Adipose tissue (tissue), 3 donors: ENCODE measurements around the gene VWA8. TPM values are rescaled to one million over a fixed set of nuclear protein-coding genes. Genes with fewer than 3 reads are reported as not detected.

ENCODE experiments used
- H3K27ac ChIP-seq: one replicate; pipeline ENCODE4 v1.5.1; 2013; ENCODE audit warnings: low read depth, low read length
- WGBS, 3 donors: extraction: QIAGEN DNeasy Blood & Tissue Kit; methylation state at CpG; one replicate each; pipeline ENCODE4 v1.1.7; 2013; 5-methylcytosine and 5-hydroxymethylcytosine counted together
- polyA plus RNA-seq, 3 donors: library from polyadenylated mRNA; stranded (reverse); fragments of 200-250 nt; gene quantifications; one replicate each; pipeline ENCODE4 v1.2.3, GENCODE V29; 2013
- donor health status: healthy with polysubstance abuse.
- donor health status: Bipolar disorder and iron deficiency.
- donor health status: healthy.

VWA8 gene
- polyA plus RNA-seq, 3 donors: 4.5 to 7.7 (median 5.1) TPM

GRCh38 chr13:41568972-41569351, 391.9 kb downstream of the VWA8 start:
- WGBS, 3 donors: 31 to 82% (median 45%) methylated on average over 3 of the region's 3 CpGs
- H3K27ac ChIP-seq: no peak overlapping the region

DNA sequence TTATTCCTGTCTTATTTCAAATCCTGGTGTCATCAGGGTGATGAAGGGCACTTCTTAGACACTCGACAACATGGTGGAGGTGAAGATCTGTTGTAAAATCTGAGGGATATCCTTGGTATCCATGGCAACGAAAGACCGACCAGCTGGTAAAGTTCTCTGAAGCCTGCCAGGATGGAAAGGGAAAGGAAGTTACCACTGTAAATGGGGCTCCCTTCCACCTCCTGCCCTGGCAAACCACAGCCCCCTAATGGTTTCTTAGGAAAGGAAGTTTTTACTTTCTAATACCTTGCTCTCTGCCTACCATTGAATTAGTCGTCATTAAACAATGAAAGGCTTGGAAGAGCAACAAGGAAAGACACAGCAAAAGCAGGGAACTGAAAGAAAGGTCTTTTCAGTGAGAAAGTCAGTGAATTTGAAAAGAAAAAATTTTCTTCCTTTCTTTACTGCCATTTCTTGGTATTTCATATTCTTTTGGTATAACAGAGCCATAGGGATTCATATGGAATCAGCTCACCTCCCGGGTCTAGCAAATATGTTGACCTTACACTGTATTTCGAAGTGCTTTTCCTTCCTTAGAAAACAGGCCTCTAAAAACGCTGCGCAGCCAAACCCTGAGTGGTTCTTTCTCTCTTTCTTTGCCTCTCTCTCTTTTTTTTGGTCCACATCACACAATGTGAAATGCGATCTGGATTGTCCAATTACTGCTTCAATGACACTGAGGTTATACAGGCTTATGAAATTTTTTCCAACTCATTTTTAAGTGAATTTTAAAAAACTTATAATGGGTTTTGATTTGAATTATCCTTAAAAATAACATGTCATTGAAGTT, 392.6 kb downstream of the VWA8 start:
- no peak overlapping the region for H3K27ac ChIP-seq
- WGBS, 3 donors: 64 to 88% (median 68%) methylated on average over 9 of the region's 9 CpGs

GRCh38 chr13:41567363-41567762, 393.5 kb downstream of the VWA8 start:
- no peak overlapping the region for H3K27ac ChIP-seq
- 77 to 83% (median 77%) methylated on average over 2 of the region's 2 CpGs for WGBS, 3 donors

GRCh38 chr13:41565846-41566245, 395.1 kb downstream of the VWA8 start:
- no peak overlapping the region for H3K27ac ChIP-seq
- WGBS, 3 donors: 89 to 90% (median 89%) methylated on average over 6 of the region's 6 CpGs

DNA sequence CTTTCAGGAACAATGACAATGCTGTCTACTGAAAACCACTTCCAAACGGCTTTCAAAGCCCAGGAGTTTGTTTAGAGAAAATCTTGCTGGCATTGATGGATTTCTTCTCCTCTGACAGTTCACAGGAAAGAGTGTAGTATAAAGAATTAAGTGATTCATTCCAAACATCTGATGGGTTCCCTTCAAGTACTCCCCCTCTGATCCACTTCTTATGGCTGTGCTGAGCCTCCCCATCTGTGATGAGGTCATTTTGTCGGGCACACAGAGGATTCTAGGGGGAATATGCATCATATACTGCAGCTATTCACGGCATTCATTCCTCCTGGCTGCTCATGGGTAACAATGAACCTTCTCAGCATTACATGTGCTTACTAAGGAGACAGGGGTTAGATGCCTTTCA, 395.7 kb downstream of the VWA8 start:
- WGBS, 3 donors: 46 to 56% (median 51%) methylated on average over 3 of the region's 3 CpGs
- no peak overlapping the region for H3K27ac ChIP-seq

- 36 to 52% (median 51%) methylated on average over 2 of the region's 2 CpGs for WGBS, 3 donors
Measured at GRCh38 chr13:41563984-41564365, 396.9 kb downstream of the VWA8 start.

DNA sequence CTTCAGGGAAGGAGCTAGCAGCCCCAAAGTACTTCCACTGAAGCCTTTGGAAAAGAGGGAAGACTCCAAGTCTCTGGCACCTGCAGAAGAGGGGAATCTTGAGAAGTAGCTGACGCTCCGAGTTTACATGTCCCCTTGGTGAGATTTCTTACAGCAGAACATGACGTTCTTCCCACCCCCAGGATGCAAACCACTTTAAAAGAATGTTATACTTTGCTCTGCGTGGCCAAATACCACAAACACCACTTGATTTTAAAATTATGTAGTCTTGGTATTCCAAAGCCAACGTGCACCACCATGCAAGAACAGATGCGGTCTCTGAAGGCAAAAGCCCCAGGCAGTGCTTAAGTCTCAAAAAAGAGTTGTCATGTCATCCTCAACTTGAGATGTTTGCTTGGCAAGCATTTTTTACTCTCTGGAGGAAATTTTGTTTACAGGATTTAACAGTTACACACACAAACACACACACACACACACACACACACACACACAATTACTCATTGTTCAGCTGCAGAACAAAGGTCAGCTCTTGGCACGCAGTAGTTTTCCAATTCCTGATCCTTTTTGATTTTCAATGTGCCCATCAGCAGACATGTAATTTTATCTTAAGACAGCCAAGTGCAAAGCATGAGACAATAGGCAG, 397.4 kb downstream of the VWA8 start:
- H3K27ac ChIP-seq: no peak overlapping the region
- WGBS, 3 donors: 66 to 77% (median 74%) methylated on average over 7 of the region's 7 CpGs

More at GRCh38 chr13:41563984-41564365, 396.9 kb downstream of the VWA8 start:
- no peak overlapping the region for H3K27ac ChIP-seq

DNA sequence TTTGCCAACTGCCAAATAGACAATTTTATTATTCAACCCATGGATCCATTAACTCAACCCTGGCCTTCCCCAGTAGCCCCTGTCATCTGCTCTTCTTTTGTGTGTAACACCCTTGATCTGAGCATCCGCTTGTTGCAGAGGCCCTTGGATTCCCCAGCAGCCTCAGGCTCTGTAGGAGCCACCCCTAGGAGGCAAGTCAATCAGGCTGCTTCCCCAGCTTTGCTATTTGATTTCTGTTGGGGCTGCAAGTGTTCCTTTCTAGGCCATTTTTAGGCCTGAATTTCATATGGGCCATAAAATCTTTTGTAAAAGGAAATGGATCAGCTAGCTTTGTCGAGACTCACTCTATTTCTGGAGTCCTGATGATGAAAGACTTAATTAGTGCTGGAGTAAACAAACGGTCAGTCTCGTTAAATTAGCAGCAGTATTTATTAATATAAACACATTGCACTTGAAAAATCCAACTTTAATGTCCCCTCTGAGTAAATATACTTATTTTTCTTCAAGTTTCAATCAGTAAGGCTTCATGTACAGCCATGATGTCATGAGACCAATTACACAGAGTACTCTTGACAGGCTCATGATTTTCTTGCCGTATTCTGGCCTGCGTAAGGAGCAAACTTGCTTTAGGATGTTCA, 398.2 kb downstream of the VWA8 start:
- no peak overlapping the region for H3K27ac ChIP-seq
- 77 to 78% (median 78%) methylated on average over 6 of the region's 6 CpGs for WGBS, 3 donors

- 37 to 74% (median 54%) methylated on average over 7 of the region's 7 CpGs for WGBS, 3 donors
- no peak overlapping the region for H3K27ac ChIP-seq
Measured at GRCh38 chr13:41562083-41562482, 398.8 kb downstream of the VWA8 start.

GRCh38 chr13:41561170-41561569, 399.7 kb downstream of the VWA8 start:
- WGBS, 3 donors: 64 to 84% (median 74%) methylated on average over 4 of the region's 4 CpGs
- H3K27ac ChIP-seq: no peak overlapping the region

- WGBS, 3 donors: 59 to 81% (median 76%) methylated on average over 3 of the region's 3 CpGs
Measured at GRCh38 chr13:41558781-41559560, 401.9 kb downstream of the VWA8 start.

GRCh38 chr13:41557719-41558118, 403.2 kb downstream of the VWA8 start:
- 88 to 95% (median 94%) methylated on average over 2 of the region's 2 CpGs for WGBS, 3 donors
- no peak overlapping the region for H3K27ac ChIP-seq

More at GRCh38 chr13:41558781-41559560, 401.9 kb downstream of the VWA8 start:
- H3K27ac ChIP-seq: no peak overlapping the region

GRCh38 chr13:41554626-41555386, 406.1 kb downstream of the VWA8 start:
- 81 to 92% (median 89%) methylated on average over 10 of the region's 10 CpGs for WGBS, 3 donors
- no peak overlapping the region for H3K27ac ChIP-seq

GRCh38 chr13:41554180-41554579, 406.7 kb downstream of the VWA8 start:
- WGBS, 3 donors: 80 to 97% (median 91%) methylated on average over 2 of the region's 2 CpGs
- no peak overlapping the region for H3K27ac ChIP-seq

GRCh38 chr13:41552031-41552430, 408.9 kb downstream of the VWA8 start:
- WGBS, 3 donors: 98 to 100% (median 100%) methylated on average over 1 to 2 of the region's 2 CpGs
- no peak overlapping the region for H3K27ac ChIP-seq

GRCh38 chr13:41550276-41550675, 410.6 kb downstream of the VWA8 start:
- 95 to 98% (median 96%) methylated on average over 8 of the region's 8 CpGs for WGBS, 3 donors
- H3K27ac ChIP-seq: no peak overlapping the region

DNA sequence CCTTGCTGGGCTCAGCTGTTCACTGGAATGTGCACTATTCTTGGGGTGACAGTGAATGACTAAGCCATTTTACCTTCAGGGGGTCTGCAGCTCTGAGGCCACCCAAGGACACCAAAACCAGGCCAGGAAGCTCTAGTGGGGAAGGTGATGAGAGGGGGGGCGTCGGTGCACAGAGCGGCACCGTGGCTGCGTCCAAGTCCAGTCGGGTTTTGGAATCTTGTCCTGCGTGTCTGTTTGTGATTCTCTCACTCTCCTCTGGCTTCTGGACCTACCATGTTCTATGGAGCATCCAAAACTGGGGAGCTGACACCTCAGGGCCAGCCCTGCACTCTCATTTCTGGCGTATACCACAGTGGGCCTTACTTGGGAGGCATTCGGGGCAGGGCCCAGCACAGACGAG, 411.4 kb downstream of the VWA8 start:
- WGBS, 3 donors: 95 to 98% (median 96%) methylated on average over 10 of the region's 10 CpGs
- no peak overlapping the region for H3K27ac ChIP-seq

DNA sequence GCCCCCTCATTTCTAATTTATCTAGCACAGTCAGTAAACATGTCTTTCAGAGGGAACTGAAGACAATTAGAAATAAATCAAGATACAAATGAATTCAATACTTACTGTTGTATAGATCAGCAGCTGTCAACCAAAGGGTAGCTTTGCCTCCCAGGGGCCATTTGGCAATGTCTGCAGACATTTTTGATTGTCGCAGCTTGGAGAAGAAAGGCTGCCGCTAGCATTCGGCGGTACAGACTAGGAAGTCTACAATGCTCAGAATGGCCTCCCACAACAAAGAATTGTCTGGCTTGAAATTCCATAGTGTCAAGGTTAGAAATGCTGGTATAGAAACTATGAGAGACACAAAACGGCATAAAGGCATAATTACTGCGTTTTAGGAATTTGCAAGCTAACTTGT, 412.0 kb downstream of the VWA8 start:
- H3K27ac ChIP-seq: no peak overlapping the region
- 84 to 93% (median 93%) methylated on average over 6 of the region's 6 CpGs for WGBS, 3 donors
